T-helper 17 cell (primary cell): Measurements from ENCODE around the gene OSBPL10. TPM values are rescaled to one million over a fixed set of nuclear protein-coding genes. Genes with fewer than 3 reads are reported as not detected.
"Not testable (repeated sequence)": the region's sequence is repeated elsewhere in the genome, so short reads cannot be mapped to it uniquely, and the experiment has no call there.

Experiments used
- ATAC-seq: fragments of 150-1000 bp; cut with Tn5 transposase; 2 replicates; pipeline ENCODE4 v1.10.0; 2021; ENCODE audit warnings: mild to moderate bottlenecking, moderate library complexity
- DNase-seq, 3 donors: peaks; one replicate each; pipeline versions ENCODE4 v3.0.0 to v3.0.0-alpha.2; 2020 to 2021
- H3K9me3 ChIP-seq: one replicate; pipeline ENCODE4 v1.7.0; 2013; ENCODE audit warnings: low read length, mild to moderate bottlenecking; ENCODE audit not compliant: control insufficient read depth, poor library complexity, severe bottlenecking
- H3K27ac Mint-ChIP-seq: one replicate; pipeline ENCODE4 v1.8.0; 2022; ENCODE audit warnings: mild to moderate bottlenecking, moderate library complexity, mixed read lengths
- H3K27me3 Mint-ChIP-seq: one replicate; pipeline ENCODE4 v1.8.0; 2022; ENCODE audit warnings: mixed read lengths
- H3K36me3 Mint-ChIP-seq: one replicate; pipeline ENCODE4 v1.8.0; 2022; ENCODE audit warnings: low read depth, mixed read lengths
- H3K4me1 Mint-ChIP-seq: one replicate; pipeline ENCODE4 v1.8.0; 2022; ENCODE audit warnings: mild to moderate bottlenecking, mixed read lengths
- H3K4me3 Mint-ChIP-seq: one replicate; pipeline ENCODE4 v1.8.0; 2022; ENCODE audit warnings: mild to moderate bottlenecking, moderate library complexity, mixed read lengths
- total RNA-seq, 4 donors: library from RNA in 2 of 4; stranded (reverse) in 2 of 4; gene quantifications; one replicate each; pipeline ENCODE4 v1.2.3 and lab custom pipeline; 2022 to 2026

OSBPL10 gene
- total RNA-seq, 2 donors from 2014 or later, result 8.5 TPM; not detected in 1

- peaks cover 2% of the 10 kb centered on the region for H3K36me3 Mint-ChIP-seq
- ATAC-seq (no peak), DNase-seq (no peak)
- H3K4me1 Mint-ChIP-seq, result peaks cover 3% of the 10 kb centered on the region
- H3K27ac Mint-ChIP-seq, result no peak overlapping the region
- no peak overlapping the region for H3K4me3 Mint-ChIP-seq
- H3K9me3 ChIP-seq, result no peaks in the 10 kb centered on the region
- H3K27me3 Mint-ChIP-seq, result peaks cover 48% of the 10 kb centered on the region
These were observed 276.9 kb downstream of the OSBPL10 start for GRCh38 chr3:31704156-31704555.

DNA sequence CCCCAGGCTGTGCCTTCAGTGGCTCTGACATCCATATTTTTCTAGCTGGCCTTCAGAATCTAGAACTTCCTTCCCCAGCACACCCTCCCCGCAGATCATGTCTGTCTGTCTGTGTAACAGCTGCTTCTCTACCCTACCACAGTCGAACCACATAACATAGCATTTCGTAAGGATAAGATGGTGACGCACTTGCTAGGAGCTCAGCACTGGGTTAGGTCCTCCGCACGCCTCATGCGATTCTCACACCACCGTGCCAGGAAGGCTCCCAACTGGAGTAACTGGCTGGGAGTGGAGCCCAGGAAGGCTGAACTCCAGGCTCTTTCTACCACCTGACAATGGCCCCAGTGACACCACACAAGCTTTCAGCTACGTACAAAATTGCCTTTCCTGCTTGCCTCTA is 279.8 kb downstream of the OSBPL10 start:
- Mint-ChIP-seq H3K4me1 (peaks cover 3% of the 10 kb centered on the region), H3K36me3 (peaks cover 5% of the 10 kb centered on the region)

GRCh38 chr3:31699309-31699953 is 281.6 kb downstream of the OSBPL10 start:
- Mint-ChIP-seq H3K27ac (no peak overlapping the region), H3K27me3 (peaks cover 35% of the 10 kb centered on the region), H3K4me1 (no peaks in the 10 kb centered on the region), H3K4me3 (no peak overlapping the region), H3K36me3 (peaks cover 5% of the 10 kb centered on the region)
- H3K9me3 ChIP-seq, result no peaks in the 10 kb centered on the region
- DNase-seq (no peak), ATAC-seq (no peak)

More for the DNA sequence above, 279.8 kb downstream of the OSBPL10 start:
- Mint-ChIP-seq H3K4me3 (no peak overlapping the region), H3K27ac (no peak overlapping the region), H3K27me3 (peaks cover 48% of the 10 kb centered on the region)
- DNase-seq (no peak), ATAC-seq (no peak)
- no peaks in the 10 kb centered on the region for H3K9me3 ChIP-seq

DNA sequence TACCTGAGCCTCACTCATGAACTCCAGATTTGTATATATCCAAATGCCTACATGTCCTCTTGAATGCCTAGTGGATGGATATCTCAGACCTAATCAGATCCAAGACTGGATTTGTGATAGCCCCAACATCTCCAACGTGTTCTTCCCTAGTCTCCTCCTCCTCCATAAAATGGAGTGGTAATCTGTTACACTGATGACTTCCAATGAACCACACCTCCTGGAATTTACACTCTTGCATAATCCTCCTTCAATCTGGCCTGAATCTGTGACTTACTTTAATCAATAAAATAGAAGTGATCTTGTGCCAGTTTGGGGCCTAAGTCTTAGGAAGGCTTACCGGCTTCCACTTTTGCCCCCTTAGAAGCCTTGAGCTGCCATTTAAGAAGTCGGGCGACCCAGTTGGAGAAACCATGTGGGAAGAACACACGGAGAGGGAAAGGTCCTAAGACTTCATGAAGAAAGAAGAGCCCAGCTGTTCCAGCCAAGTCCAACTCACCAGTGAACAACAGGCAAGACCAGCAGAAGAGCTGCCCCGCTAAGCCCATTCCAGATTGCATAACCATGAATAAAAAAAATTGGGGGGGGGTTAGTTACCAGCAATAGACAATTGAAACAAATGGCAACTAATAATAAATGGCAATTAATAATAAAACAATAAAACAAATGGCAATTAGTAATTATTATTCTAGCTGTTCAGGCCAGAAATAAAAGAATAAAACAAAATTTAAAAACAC is 284.1 kb downstream of the OSBPL10 start:
- ATAC-seq, result no peak

GRCh38 chr3:31696009-31696297 is 285.1 kb downstream of the OSBPL10 start:
- no peaks in the 10 kb centered on the region for H3K9me3 ChIP-seq
- no peaks in the 10 kb centered on the region for H3K4me1 Mint-ChIP-seq
- H3K4me3 Mint-ChIP-seq, result no peak overlapping the region
- no peak overlapping the region for H3K27ac Mint-ChIP-seq
- H3K27me3 Mint-ChIP-seq, result peaks cover 2% of the 10 kb centered on the region
- no peak for DNase-seq
- H3K36me3 Mint-ChIP-seq, result peaks cover 3% of the 10 kb centered on the region
- ATAC-seq, result no peak

More for the DNA sequence above, 284.1 kb downstream of the OSBPL10 start:
- Mint-ChIP-seq H3K27me3 (peaks cover 12% of the 10 kb centered on the region), H3K4me3 (no peak overlapping the region), H3K4me1 (no peaks in the 10 kb centered on the region), H3K36me3 (peaks cover 5% of the 10 kb centered on the region), H3K27ac (no peak overlapping the region)
- H3K9me3 ChIP-seq, result no peaks in the 10 kb centered on the region
- no peak for DNase-seq

- H3K36me3 Mint-ChIP-seq, result peaks cover 3% of the 10 kb centered on the region
- H3K27ac Mint-ChIP-seq, result no peak overlapping the region
- no peaks in the 10 kb centered on the region for H3K4me1 Mint-ChIP-seq
- H3K27me3 Mint-ChIP-seq, result no peaks in the 10 kb centered on the region
- DNase-seq (no peak), ATAC-seq (no peak)
- no peaks in the 10 kb centered on the region for H3K9me3 ChIP-seq
- no peak overlapping the region for H3K4me3 Mint-ChIP-seq
These were observed 285.6 kb downstream of the OSBPL10 start for GRCh38 chr3:31695280-31696008.

DNA sequence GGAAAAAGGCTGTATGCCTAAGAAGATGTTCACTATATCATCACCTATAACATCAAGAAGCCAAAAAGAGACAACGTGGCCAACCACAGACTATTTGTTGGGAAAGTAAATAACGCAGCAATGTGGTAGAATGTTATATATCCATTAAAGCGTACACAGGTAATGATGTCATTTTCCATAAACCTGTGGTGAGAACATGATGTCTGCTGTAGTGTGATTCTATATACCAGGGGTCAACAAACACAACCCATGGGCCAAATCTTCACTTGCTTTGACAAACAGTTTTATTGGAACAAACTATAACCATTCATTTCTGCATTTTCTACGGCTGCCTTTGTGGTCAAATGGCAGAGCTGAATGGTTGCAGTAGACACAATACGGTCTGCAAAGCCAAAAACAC is 287.7 kb downstream of the OSBPL10 start:
- no peak for ATAC-seq
- DNase-seq, result no peak
- no peaks in the 10 kb centered on the region for H3K27me3 Mint-ChIP-seq
- H3K9me3 ChIP-seq, result no peaks in the 10 kb centered on the region
- no peak overlapping the region for H3K4me3 Mint-ChIP-seq
- peaks cover under 1% of the 10 kb centered on the region for H3K36me3 Mint-ChIP-seq
- H3K27ac Mint-ChIP-seq, result no peak overlapping the region
- H3K4me1 Mint-ChIP-seq, result no peaks in the 10 kb centered on the region

GRCh38 chr3:31692751-31693150 is 288.3 kb downstream of the OSBPL10 start:
- DNase-seq, result no peak
- no peak for ATAC-seq
- H3K27ac Mint-ChIP-seq, result no peak overlapping the region
- no peaks in the 10 kb centered on the region for H3K36me3 Mint-ChIP-seq
- no peaks in the 10 kb centered on the region for H3K27me3 Mint-ChIP-seq
- H3K9me3 ChIP-seq, result no peaks in the 10 kb centered on the region
- no peak overlapping the region for H3K4me3 Mint-ChIP-seq
- no peaks in the 10 kb centered on the region for H3K4me1 Mint-ChIP-seq

GRCh38 chr3:31690771-31691170 is 290.3 kb downstream of the OSBPL10 start:
- DNase-seq, result no peak
- Mint-ChIP-seq H3K4me3 (no peak overlapping the region), H3K27me3 (no peaks in the 10 kb centered on the region), H3K4me1 (no peaks in the 10 kb centered on the region), H3K27ac (no peak overlapping the region), H3K36me3 (no peaks in the 10 kb centered on the region)
- no peak for ATAC-seq
- H3K9me3 ChIP-seq, result no peaks in the 10 kb centered on the region

DNA sequence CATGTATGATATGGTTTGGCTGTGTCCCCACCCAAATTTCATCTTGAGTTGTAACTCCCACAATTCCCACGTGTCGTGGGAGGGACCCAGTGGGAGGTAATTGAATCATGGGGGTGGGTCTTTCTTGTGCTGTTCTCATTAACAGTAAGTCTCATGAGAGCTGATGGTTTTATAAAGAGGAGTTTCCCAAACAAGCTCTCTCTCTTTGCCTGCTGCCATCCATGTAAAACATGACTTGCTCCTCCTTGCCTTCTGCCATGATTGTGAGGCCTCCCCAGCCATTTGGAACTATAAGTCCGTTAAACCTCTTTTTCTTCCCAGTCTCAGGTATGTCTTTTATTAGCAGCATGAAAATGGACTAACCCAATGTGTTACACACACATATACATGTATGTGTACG is 291.5 kb downstream of the OSBPL10 start:
- not testable (repeated sequence) for H3K4me3 Mint-ChIP-seq, H3K4me1 Mint-ChIP-seq, ATAC-seq, H3K27ac Mint-ChIP-seq, H3K36me3 Mint-ChIP-seq, DNase-seq, H3K27me3 Mint-ChIP-seq, H3K9me3 ChIP-seq

GRCh38 chr3:31688984-31689383 is 292.1 kb downstream of the OSBPL10 start:
- Mint-ChIP-seq H3K36me3 (no peaks in the 10 kb centered on the region), H3K4me3 (no peak overlapping the region), H3K27me3 (no peaks in the 10 kb centered on the region), H3K27ac (no peak overlapping the region), H3K4me1 (no peaks in the 10 kb centered on the region)
- no peak for ATAC-seq
- no peak for DNase-seq
- no peaks in the 10 kb centered on the region for H3K9me3 ChIP-seq

- H3K27me3 Mint-ChIP-seq, result peaks cover 4% of the 10 kb centered on the region
These were observed 293.9 kb downstream of the OSBPL10 start for GRCh38 chr3:31687020-31687802.

More at GRCh38 chr3:31687020-31687802, 293.9 kb downstream of the OSBPL10 start:
- no peak overlapping the region for H3K4me3 Mint-ChIP-seq
- no peak overlapping the region for H3K27ac Mint-ChIP-seq
- H3K36me3 Mint-ChIP-seq, result no peaks in the 10 kb centered on the region
- peaks cover 3% of the 10 kb centered on the region for H3K9me3 ChIP-seq
- ATAC-seq (no peak), DNase-seq (no peak)
- H3K4me1 Mint-ChIP-seq, result no peaks in the 10 kb centered on the region
